DND-41 (cell line): ENCODE data around the gene KNTC1.

Source experiments
- ATAC-seq: fragments of 200-7000 bp; cut with Tn5 transposase; 3 replicates; pipeline ENCODE4 v1.9.1; 2021; ENCODE audit warnings: low read depth; ENCODE audit not compliant: insufficient read depth
- DNase-seq: peaks from one replicate; pipeline ENCODE4 v3.0.0-alpha.2; 2020
- H2AFZ ChIP-seq: 2 replicates; pipeline ENCODE4 v1.6.0; 2012; ENCODE audit warnings: low read depth, low read length
- H3K27ac ChIP-seq: 2 replicates; pipeline ENCODE4 v1.5.1; 2012; ENCODE audit warnings: low read length, inconsistent platforms
- H3K27me3 ChIP-seq: fragments of 200-600 bp; sonication (generic); 2 replicates; pipeline ENCODE4 v1.6.0; 2012; ENCODE audit warnings: low read length, mild to moderate bottlenecking, inconsistent platforms; ENCODE audit not compliant: insufficient read depth, poor library complexity
- H3K36me3 ChIP-seq: 2 replicates; pipeline ENCODE4 v1.5.1; 2012; ENCODE audit warnings: low read length, inconsistent platforms; ENCODE audit not compliant: insufficient read depth
- H3K4me1 ChIP-seq: 2 replicates; pipeline ENCODE4 v1.5.1; 2012; ENCODE audit warnings: mild to moderate bottlenecking, low read length; ENCODE audit not compliant: insufficient read depth
- H3K4me2 ChIP-seq: 2 replicates; pipeline ENCODE4 v1.6.0; 2012; ENCODE audit warnings: mild to moderate bottlenecking, moderate library complexity, low read length, inconsistent platforms; ENCODE audit not compliant: insufficient read depth
- H3K4me3 ChIP-seq, 2 experiments: fragments of 200-600 bp in 1 of 2; shearing (Covaris generic) in 1 of 2; 2 replicates each; pipeline ENCODE4 v1.5.1; 2012 to 2016; ENCODE audit warnings: inconsistent platforms in 2 of 2, low read length in 2 of 2, mild to moderate bottlenecking in 2 of 2, low read depth in 1 of 2, moderate library complexity in 1 of 2
- H3K79me2 ChIP-seq: 2 replicates; pipeline ENCODE4 v1.6.0; 2012; ENCODE audit warnings: low read length, inconsistent platforms; ENCODE audit not compliant: insufficient read depth
- H3K9ac ChIP-seq: 2 replicates; pipeline ENCODE4 v1.6.0; 2012; ENCODE audit warnings: low read depth, mild to moderate bottlenecking, inconsistent platforms, low read length, moderate library complexity
- H3K9me3 ChIP-seq: 2 replicates; pipeline ENCODE4 v1.5.1; 2012; ENCODE audit warnings: low read length, moderate library complexity, mild to moderate bottlenecking, inconsistent platforms; ENCODE audit not compliant: insufficient read depth, severe bottlenecking
- H4K20me1 ChIP-seq: 2 replicates; pipeline ENCODE4 v1.6.0; 2012; ENCODE audit warnings: low read length; ENCODE audit not compliant: insufficient read depth
- EZH2 ChIP-seq: IDR thresholded peaks from 3 replicates; pipeline ENCODE4 v1.6.1; 2012; ENCODE audit warnings: borderline replicate concordance, low read depth, mild to moderate bottlenecking, moderate library complexity, low read length, inconsistent platforms; ENCODE audit not compliant: severe bottlenecking
- TF ChIP-seq, protein P1 (sequence below): IDR thresholded peaks from 2 replicates; pipeline ENCODE4 v1.5.1; 2012; ENCODE audit warnings: borderline replicate concordance, low read length, moderate library complexity, mild to moderate bottlenecking; ENCODE audit not compliant: poor library complexity, severe bottlenecking; ENCODE audit errors: extremely low read depth

The KNTC1 gene

DNA sequence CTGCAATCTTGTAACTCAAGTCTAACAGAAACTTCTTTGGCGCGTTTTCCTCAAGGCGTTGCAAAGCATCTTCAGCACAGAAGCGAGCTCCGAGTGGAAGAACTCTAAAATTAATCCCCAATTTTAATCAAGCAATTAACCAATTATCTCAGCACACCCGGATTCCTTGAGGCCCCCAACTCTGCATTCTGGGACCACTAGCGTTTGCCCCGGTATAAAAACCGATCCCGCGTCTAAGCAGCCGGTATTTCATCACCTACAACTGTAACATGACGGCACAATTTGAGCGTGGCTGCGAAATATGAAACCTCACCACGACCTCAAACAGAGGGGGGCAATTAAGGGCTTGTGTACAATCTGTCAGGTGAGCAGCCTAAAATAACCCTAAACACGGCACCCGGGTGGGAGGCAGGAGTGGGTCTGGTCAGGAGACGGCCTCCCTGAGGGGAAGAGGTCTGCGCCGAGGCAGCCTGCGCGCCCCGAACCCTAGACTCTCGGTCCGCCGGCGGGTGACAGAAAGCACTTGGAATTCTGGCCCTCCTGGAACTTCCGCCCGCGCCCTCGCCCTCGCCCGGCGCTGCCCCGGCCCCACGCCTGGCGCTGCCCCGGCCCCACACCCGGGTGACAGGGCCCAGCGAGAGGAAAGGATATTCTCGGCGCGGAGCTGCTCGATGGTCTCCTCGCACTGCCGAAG lies 26.9 kb upstream of the KNTC1 start:
- TF ChIP-seq, protein P1, sequence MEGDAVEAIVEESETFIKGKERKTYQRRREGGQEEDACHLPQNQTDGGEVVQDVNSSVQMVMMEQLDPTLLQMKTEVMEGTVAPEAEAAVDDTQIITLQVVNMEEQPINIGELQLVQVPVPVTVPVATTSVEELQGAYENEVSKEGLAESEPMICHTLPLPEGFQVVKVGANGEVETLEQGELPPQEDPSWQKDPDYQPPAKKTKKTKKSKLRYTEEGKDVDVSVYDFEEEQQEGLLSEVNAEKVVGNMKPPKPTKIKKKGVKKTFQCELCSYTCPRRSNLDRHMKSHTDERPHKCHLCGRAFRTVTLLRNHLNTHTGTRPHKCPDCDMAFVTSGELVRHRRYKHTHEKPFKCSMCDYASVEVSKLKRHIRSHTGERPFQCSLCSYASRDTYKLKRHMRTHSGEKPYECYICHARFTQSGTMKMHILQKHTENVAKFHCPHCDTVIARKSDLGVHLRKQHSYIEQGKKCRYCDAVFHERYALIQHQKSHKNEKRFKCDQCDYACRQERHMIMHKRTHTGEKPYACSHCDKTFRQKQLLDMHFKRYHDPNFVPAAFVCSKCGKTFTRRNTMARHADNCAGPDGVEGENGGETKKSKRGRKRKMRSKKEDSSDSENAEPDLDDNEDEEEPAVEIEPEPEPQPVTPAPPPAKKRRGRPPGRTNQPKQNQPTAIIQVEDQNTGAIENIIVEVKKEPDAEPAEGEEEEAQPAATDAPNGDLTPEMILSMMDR: no peak
- no peak for TF ChIP-seq EZH2
- peak overlapping the region; percentile 98 for H3K27ac ChIP-seq
- peaks cover 55% of the 10 kb centered on the region for H3K79me2 ChIP-seq
- DNase-seq: peak; percentile 73
- peaks cover 35% of the 10 kb centered on the region for H3K36me3 ChIP-seq
- no peaks in the 10 kb centered on the region for H3K9me3 ChIP-seq
- peak overlapping the region; percentile 93 for H2AFZ ChIP-seq
- H3K9ac ChIP-seq: peak overlapping the region; percentile 96
- no peaks in the 10 kb centered on the region for H3K27me3 ChIP-seq
- peak; percentile 25 for ATAC-seq
- H3K4me3 ChIP-seq: peak overlapping the region; percentile 91 to 92
- H3K4me1 ChIP-seq: peaks cover 45% of the 10 kb centered on the region
- peak overlapping the region; percentile 64 for H3K4me2 ChIP-seq
- peaks cover 1% of the 10 kb centered on the region; the same call in 1 of the 2 replicates for H4K20me1 ChIP-seq

- H3K9me3 ChIP-seq: no peaks in the 10 kb centered on the region
- H3K36me3 ChIP-seq: peaks cover 36% of the 10 kb centered on the region
- H3K27me3 ChIP-seq: no peaks in the 10 kb centered on the region
- H3K9ac ChIP-seq: peak within 1 kb of the TSS; percentile 96
- peak within 1 kb of the TSS; percentile 98 for H3K27ac ChIP-seq
- peaks cover 43% of the 10 kb centered on the region for H3K4me1 ChIP-seq
- no peak for TF ChIP-seq EZH2
- TF ChIP-seq, protein P1: peak; percentile 48
- ATAC-seq: peak; percentile 92
- peaks cover 48% of the 10 kb centered on the region for H3K79me2 ChIP-seq
- H3K4me3 ChIP-seq: peak within 1 kb of the TSS; percentile 91 to 92
- no peaks in the 10 kb centered on the region; the same call in 1 of the 2 replicates for H4K20me1 ChIP-seq
- peak within 1 kb of the TSS; percentile 64 for H3K4me2 ChIP-seq
- DNase-seq: peak; percentile 98
- peak within 1 kb of the TSS; percentile 93 for H2AFZ ChIP-seq
Observed at GRCh38 chr12:122500685-122501488, 26.2 kb upstream of the KNTC1 start, which contains the start of gene ZCCHC8. Gene ZCCHC8 (minus strand): TSS chr12:122500932. CDS start chr12:122500840, 92 bp downstream.

GRCh38 chr12:122501489-122501989 lies 25.5 kb upstream of the KNTC1 start:
- peaks cover 41% of the 10 kb centered on the region for H3K4me1 ChIP-seq
- peak overlapping the region; percentile 96 for H3K9ac ChIP-seq
- H3K36me3 ChIP-seq: peaks cover 39% of the 10 kb centered on the region
- H4K20me1 ChIP-seq: no peaks in the 10 kb centered on the region; the same call in 1 of the 2 replicates
- H3K4me3 ChIP-seq: peak overlapping the region in 1 of 2 experiments; percentile 91; a peak in 2 of 4 replicates
- H3K27me3 ChIP-seq: no peaks in the 10 kb centered on the region
- no peak for TF ChIP-seq EZH2
- TF ChIP-seq, protein P1: no peak
- no peaks in the 10 kb centered on the region for H3K9me3 ChIP-seq
- DNase-seq (no peak), ATAC-seq (no peak)
- peaks cover 44% of the 10 kb centered on the region for H3K79me2 ChIP-seq
- peak overlapping the region; percentile 64 for H3K4me2 ChIP-seq
- H2AFZ ChIP-seq: peak overlapping the region; percentile 68
- peak overlapping the region; percentile 98 for H3K27ac ChIP-seq
